ENCODE measurements around the gene FLT1. TPM values are rescaled to one million over a fixed set of nuclear protein-coding genes. Genes with fewer than 3 reads are reported as not detected.

The FLT1 gene
- total and polyA plus RNA-seq, 12 donors = 15.2 to 76.3 (median 44.5) TPM

GRCh38 chr13:28385362-28385761 is 109.6 kb downstream of the FLT1 start:
- TF ChIP-seq CTCF (IDR thresholded peaks at IDR 0.05) = no peak
- 88 to 90% methylated on average over 1 of the region's 1 CpG for WGBS, 2 donors
- no peak for ATAC-seq

GRCh38 chr13:28384789-28385188 is 110.1 kb downstream of the FLT1 start:
- Histone ChIP-seq H3K4me1 (peaks cover 0 to 60% (median 14%) of the 10 kb centered on the region in 9 donors), H3K27me3 (peaks cover 0 to 55% (median 0%) of the 10 kb centered on the region in 7 donors), H3K36me3 (peaks cover 0 to 58% (median 6%) of the 10 kb centered on the region in 9 donors), H3K9me3 (no peaks in the 10 kb centered on the region), H3K4me3 (no peak overlapping the region), H3K27ac (no peak overlapping the region)
- WGBS, 2 donors = 84 to 88% methylated on average over 4 of the region's 4 CpGs
- TF ChIP-seq CTCF (IDR thresholded peaks at IDR 0.05) = no peak
- intact Hi-C loops (cut with DNase I) = loop anchor here in 1 of 10 donors (5.0 kb wide), 1 partner anchor 52 kb away; no protein-coding TSS in a partner anchor
- ATAC-seq (no peak), DNase-seq (no peak)

More at GRCh38 chr13:28385362-28385761, 109.6 kb downstream of the FLT1 start:
- Histone ChIP-seq H3K27me3 (peaks cover 0 to 54% (median 0%) of the 10 kb centered on the region in 7 donors), H3K4me1 (peaks cover 0 to 56% (median 8%) of the 10 kb centered on the region in 9 donors), H3K27ac (no peak overlapping the region), H3K4me3 (no peak overlapping the region), H3K9me3 (no peaks in the 10 kb centered on the region), H3K36me3 (peaks cover 0 to 64% (median 6%) of the 10 kb centered on the region in 9 donors)
- intact Hi-C loops (cut with DNase I) = no loop called here
- no peak for DNase-seq

- no peak for ATAC-seq
- intact Hi-C loops (cut with DNase I) = loop anchor here in 1 of 10 donors (5.0 kb wide), 1 partner anchor 48 kb away; no protein-coding TSS in a partner anchor
- Histone ChIP-seq H3K4me1 (peaks cover 0 to 43% (median 19%) of the 10 kb centered on the region in 9 donors), H3K4me3 (no peak overlapping the region), H3K27ac (no peak overlapping the region), H3K36me3 (peaks cover 0 to 60% (median 0%) of the 10 kb centered on the region in 9 donors), H3K27me3 (peaks cover 0 to 66% (median 0%) of the 10 kb centered on the region in 7 donors), H3K9me3 (no peaks in the 10 kb centered on the region)
- 95 to 96% methylated on average over 3 of the region's 3 CpGs for WGBS, 2 donors
- TF ChIP-seq CTCF (IDR thresholded peaks at IDR 0.05) = no peak
- no peak for DNase-seq
Measured at GRCh38 chr13:28380319-28380718, 114.6 kb downstream of the FLT1 start.

GRCh38 chr13:28379371-28380083 is 115.4 kb downstream of the FLT1 start:
- DNase-seq (no peak), ATAC-seq (peak in 1 of 8 donors; percentile 16)

More at GRCh38 chr13:28379371-28380083, 115.4 kb downstream of the FLT1 start:
- no peak for TF ChIP-seq CTCF (IDR thresholded peaks at IDR 0.05)
- 77 to 79% methylated on average over 12 of the region's 12 CpGs for WGBS, 2 donors
- no peak overlapping the region for H3K4me3 ChIP-seq
- peak overlapping the region in 2 of 10 donors; percentile 3 to 49 for H3K27ac ChIP-seq
- H3K27me3 ChIP-seq = peaks cover 0 to 74% (median 0%) of the 10 kb centered on the region in 7 donors
- no peaks in the 10 kb centered on the region for H3K9me3 ChIP-seq
- peaks cover 0 to 36% (median 19%) of the 10 kb centered on the region in 9 donors for H3K4me1 ChIP-seq
- peaks cover 0 to 56% (median 0%) of the 10 kb centered on the region in 9 donors for H3K36me3 ChIP-seq
- intact Hi-C loops (cut with DNase I) = loop anchor here in 1 of 10 donors (5.0 kb wide), 1 partner anchor 47 kb away; no protein-coding TSS in a partner anchor
